Pancreas (tissue), 10 donors: ENCODE data around the gene SLC38A9. TPM values are rescaled to one million over a fixed set of nuclear protein-coding genes. Genes with fewer than 3 reads are reported as not detected.
"Not testable (repeated sequence)": the region's sequence is repeated elsewhere in the genome, so short reads cannot be mapped to it uniquely, and the experiment has no call there.

Experiments used
- ATAC-seq, 4 donors: fragments of 200-7000 bp; cut with Tn5 transposase; one replicate each; pipeline versions ENCODE4 v1.8.0 to v1.9.1; 2020; ENCODE audit warnings: mild to moderate bottlenecking in 4 of 4, moderate library complexity in 4 of 4
- DNase-seq, 6 donors: peaks; one replicate each; pipeline ENCODE4 v3.0.0-alpha.2; 2020
- FAIRE-seq: peaks from 2 replicates; lab custom pipeline; 2012; peaks lifted over from hg19 to GRCh38; lab: Jason Lieb, UNC
- H3K27ac ChIP-seq, 4 donors: fragments of 200-600 bp; sonication (generic); 1 replicate in 3 of 4; 2 replicates in 1 of 4; pipeline versions ENCODE4 v1.5.0 to v1.8.0; 2020
- H3K27me3 ChIP-seq, 4 donors: fragments of 200-600 bp; one replicate each; pipeline ENCODE4 v1.8.0; 2021
- H3K36me3 ChIP-seq, 3 donors: fragments of 200-600 bp; sonication (generic) in 1 of 3; one replicate each; pipeline versions ENCODE4 v1.5.0 to v1.8.0; 2020 to 2021
- H3K4me1 ChIP-seq, 3 donors: fragments of 200-600 bp; one replicate each; pipeline ENCODE4 v1.8.0; 2021
- H3K4me3 ChIP-seq, 4 donors: fragments of 200-600 bp; sonication (generic) in 2 of 4; one replicate each; pipeline versions ENCODE4 v1.5.0 to v1.8.0; 2020 to 2021
- H3K9me3 ChIP-seq, 4 donors: fragments of 200-600 bp; one replicate each; pipeline ENCODE4 v1.8.0; 2021
- WGBS, 2 donors: extraction: QIAGEN DNeasy Blood & Tissue Kit; methylation state at CpG; one replicate each; pipeline ENCODE4 v1.1.7; 2013; 5-methylcytosine and 5-hydroxymethylcytosine counted together
- intact Hi-C, 3 donors: fragments of 100-400 bp; cut with DNase I; formaldehyde crosslinking; loops; one replicate each; pipeline versions ENCODE4 v1.11.1 to v1.14.2; 2022
- polyA plus RNA-seq, 2 donors: library from polyadenylated mRNA; stranded (reverse); fragments of 200-250 nt; gene quantifications; one replicate each; pipeline ENCODE4 v1.2.3, GENCODE V29; 2013
- total RNA-seq, 6 donors: library from RNA; stranded (reverse); fragmentation: NEBNext Ultra II Directional in 4 of 6; extraction: Animal tissue kit (Norgen Biotek cat#: 25700) in 4 of 6; gene quantifications; one replicate each; pipeline versions ENCODE4 v1.2.1 to v1.2.4, GENCODE V29; 2021 to 2023
- TF ChIP-seq, protein P1 (sequence below), 4 donors: fragments of 200-600 bp; sonication (generic) in 3 of 4; IDR thresholded peaks; one replicate each; pipeline versions ENCODE4 v1.5.0 to v1.8.0; 2021; ENCODE audit warnings: antibody characterized with exemption in 4 of 4
- donor health status: healthy with polysubstance abuse.
- donor health status: DM: no; HTN: no; CAD: no; lungs with moderate emphysema.
- donor health status: DM: no; HTN: no; CAD: no.
- donor health status: control.
- donor health status: control.
- donor health status: Bipolar disorder and iron deficiency.
- donor health status: DM: yes; HTN: yes; CAD: no.
- donor health status: DM: no; HTN: no; CAD: no.
- donor health status: DM: no; HTN: no; CAD: no.
- donor health status: DM: yes; HTN: yes; CAD: no.

The SLC38A9 gene
- total and polyA plus RNA-seq, 8 donors, result 9.7 to 27.1 (median 18.7) TPM

- Histone ChIP-seq H3K27ac (no peak overlapping the region), H3K27me3 (no peaks in the 10 kb centered on the region), H3K4me3 (no peak overlapping the region), H3K4me1 (peaks cover 0 to 15% (median 5%) of the 10 kb centered on the region in 3 donors), H3K9me3 (no peaks in the 10 kb centered on the region), H3K36me3 (no peaks in the 10 kb centered on the region)
- no peak for FAIRE-seq
- 39 to 97% methylated on average over 1 of the region's 1 CpG for WGBS, 2 donors
- intact Hi-C loops, result no loop called here
- ATAC-seq, result no peak
- no peak for DNase-seq
- TF ChIP-seq, protein P1, sequence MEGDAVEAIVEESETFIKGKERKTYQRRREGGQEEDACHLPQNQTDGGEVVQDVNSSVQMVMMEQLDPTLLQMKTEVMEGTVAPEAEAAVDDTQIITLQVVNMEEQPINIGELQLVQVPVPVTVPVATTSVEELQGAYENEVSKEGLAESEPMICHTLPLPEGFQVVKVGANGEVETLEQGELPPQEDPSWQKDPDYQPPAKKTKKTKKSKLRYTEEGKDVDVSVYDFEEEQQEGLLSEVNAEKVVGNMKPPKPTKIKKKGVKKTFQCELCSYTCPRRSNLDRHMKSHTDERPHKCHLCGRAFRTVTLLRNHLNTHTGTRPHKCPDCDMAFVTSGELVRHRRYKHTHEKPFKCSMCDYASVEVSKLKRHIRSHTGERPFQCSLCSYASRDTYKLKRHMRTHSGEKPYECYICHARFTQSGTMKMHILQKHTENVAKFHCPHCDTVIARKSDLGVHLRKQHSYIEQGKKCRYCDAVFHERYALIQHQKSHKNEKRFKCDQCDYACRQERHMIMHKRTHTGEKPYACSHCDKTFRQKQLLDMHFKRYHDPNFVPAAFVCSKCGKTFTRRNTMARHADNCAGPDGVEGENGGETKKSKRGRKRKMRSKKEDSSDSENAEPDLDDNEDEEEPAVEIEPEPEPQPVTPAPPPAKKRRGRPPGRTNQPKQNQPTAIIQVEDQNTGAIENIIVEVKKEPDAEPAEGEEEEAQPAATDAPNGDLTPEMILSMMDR (IDR thresholded peaks at IDR 0.05), result no peak
Measured at GRCh38 chr5:55734658-55735057, 22.5 kb upstream of the SLC38A9 start.

DNA sequence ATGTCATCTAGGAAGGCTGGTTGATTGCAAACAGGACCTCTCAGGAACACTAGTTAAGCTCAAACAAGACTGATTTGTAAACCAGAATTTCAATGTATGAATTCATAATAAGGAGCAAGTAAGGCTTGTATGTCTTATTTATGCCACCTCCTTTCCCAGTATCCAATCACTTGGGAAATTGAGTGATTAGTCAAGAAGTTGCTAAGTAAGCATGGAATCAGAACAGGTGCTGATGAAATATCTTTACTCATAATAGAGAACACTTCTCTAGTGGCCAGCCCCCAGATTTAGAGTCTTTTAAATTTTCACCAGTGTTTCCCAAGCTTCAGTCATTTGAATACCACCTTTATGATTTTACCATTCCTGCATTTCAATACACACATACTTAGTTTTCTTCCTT, 20.5 kb upstream of the SLC38A9 start:
- no peak for DNase-seq
- peak; percentile 93 to 96 (median 95) for ATAC-seq
- no peaks in the 10 kb centered on the region for H3K36me3 ChIP-seq
- H3K27me3 ChIP-seq, result no peaks in the 10 kb centered on the region
- H3K27ac ChIP-seq, result peak overlapping the region in 3 of 4 donors; percentile 19 to 70 (median 61)
- FAIRE-seq, result no peak
- no peaks in the 10 kb centered on the region for H3K9me3 ChIP-seq
- intact Hi-C loops, result no loop called here
- H3K4me3 ChIP-seq, result no peak overlapping the region
- TF ChIP-seq, protein P1 (IDR thresholded peaks at IDR 0.05), result no peak
- peaks cover 0 to 15% (median 5%) of the 10 kb centered on the region in 3 donors for H3K4me1 ChIP-seq

DNA sequence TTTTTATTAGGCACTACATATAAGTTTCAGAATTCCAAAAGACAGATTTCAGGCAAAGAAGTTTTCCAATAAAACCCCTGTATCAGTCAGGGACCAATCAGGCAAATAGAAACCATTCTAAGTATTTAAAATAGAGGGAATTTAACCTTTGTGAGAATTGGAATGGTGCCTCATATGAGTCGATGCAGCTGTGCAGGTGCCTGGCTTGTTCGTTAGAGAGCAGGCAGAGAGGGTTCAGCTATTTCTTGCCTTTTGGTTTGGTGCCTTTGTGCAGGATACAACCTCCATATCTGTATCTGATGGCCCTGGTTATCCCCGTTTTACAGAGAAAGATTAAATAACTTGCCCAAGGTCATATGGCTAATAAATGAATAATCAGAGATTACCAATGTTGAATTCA, 19.7 kb upstream of the SLC38A9 start:
- Histone ChIP-seq H3K4me1 (peaks cover 0 to 15% (median 5%) of the 10 kb centered on the region in 3 donors), H3K27me3 (no peaks in the 10 kb centered on the region), H3K9me3 (no peaks in the 10 kb centered on the region), H3K4me3 (no peak overlapping the region), H3K36me3 (no peaks in the 10 kb centered on the region), H3K27ac (peak overlapping the region in 3 of 4 donors; percentile 19 to 70 (median 61))
- FAIRE-seq (no peak), ATAC-seq (peak; percentile 60 to 77 (median 76)), DNase-seq (no peak)
- intact Hi-C loops, result no loop called here
- WGBS, 2 donors, result 19 to 23% methylated on average over 3 of the region's 3 CpGs
- TF ChIP-seq, protein P1 (IDR thresholded peaks at IDR 0.05), result no peak

- 91 to 92% methylated on average over 4 of the region's 4 CpGs for WGBS, 2 donors
- Histone ChIP-seq H3K27me3 (no peaks in the 10 kb centered on the region), H3K27ac (no peak overlapping the region), H3K4me1 (no peaks in the 10 kb centered on the region), H3K9me3 (no peaks in the 10 kb centered on the region), H3K4me3 (no peak overlapping the region), H3K36me3 (no peaks in the 10 kb centered on the region)
- no peak for DNase-seq
- intact Hi-C loops, result no loop called here
- ATAC-seq, result no peak
- TF ChIP-seq, protein P1 (IDR thresholded peaks at IDR 0.05), result no peak
- no peak for FAIRE-seq
Measured at GRCh38 chr5:55724281-55724680, 12.2 kb upstream of the SLC38A9 start.

DNA sequence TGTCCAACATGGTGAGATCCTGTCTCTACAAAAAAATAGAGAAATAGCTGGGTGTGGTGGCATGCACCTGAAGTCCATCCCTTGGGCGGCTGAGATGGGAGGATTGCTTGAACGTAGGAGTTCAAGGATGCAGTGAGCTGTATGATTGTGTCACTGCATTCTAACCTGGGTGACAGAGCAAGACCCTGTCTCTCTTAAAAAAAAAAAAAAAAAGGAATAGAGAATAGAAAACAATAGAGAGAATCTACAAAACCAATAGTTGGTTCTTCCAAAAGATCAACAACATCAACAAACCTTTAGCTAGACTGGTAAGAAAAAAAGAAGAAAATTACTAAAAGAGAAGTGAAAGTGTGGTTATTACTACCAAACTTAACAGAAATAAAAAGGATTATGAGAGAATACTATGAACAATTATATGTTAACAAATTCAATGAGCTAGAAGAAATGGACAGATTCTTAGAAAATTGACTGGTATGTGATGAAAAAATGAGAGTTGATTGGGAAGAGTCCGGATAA, 8.1 kb upstream of the SLC38A9 start:
- Histone ChIP-seq H3K4me1 (no peaks in the 10 kb centered on the region), H3K4me3 (no peak overlapping the region), H3K27ac (no peak overlapping the region), H3K27me3 (no peaks in the 10 kb centered on the region), H3K36me3 (no peaks in the 10 kb centered on the region), H3K9me3 (no peaks in the 10 kb centered on the region)
- WGBS, 2 donors, result 75 to 88% methylated on average over 3 of the region's 3 CpGs
- TF ChIP-seq, protein P1 (IDR thresholded peaks at IDR 0.05), result no peak
- ATAC-seq (no peak), FAIRE-seq (no peak), DNase-seq (no peak)
- intact Hi-C loops, result no loop called here

GRCh38 chr5:55719026-55719425, 6.9 kb upstream of the SLC38A9 start:
- ATAC-seq, intact Hi-C loops, H3K9me3 ChIP-seq, DNase-seq, H3K27me3 ChIP-seq, FAIRE-seq, H3K4me3 ChIP-seq, H3K36me3 ChIP-seq, H3K4me1 ChIP-seq, H3K27ac ChIP-seq: not testable (repeated sequence)
- WGBS, 2 donors, result 94 to 98% methylated on average over 2 of the region's 2 CpGs
